GM19467 (cell line): ENCODE data around the gene VSIR.

Source experiments
- ATAC-seq: cut with Tn5 transposase; IDR thresholded peaks from one replicate; pipeline ENCODE4 v1.9.1; 2021; ENCODE audit warnings: mild to moderate bottlenecking, moderate library complexity; ENCODE audit not compliant: unreplicated experiment

VSIR gene

DNA sequence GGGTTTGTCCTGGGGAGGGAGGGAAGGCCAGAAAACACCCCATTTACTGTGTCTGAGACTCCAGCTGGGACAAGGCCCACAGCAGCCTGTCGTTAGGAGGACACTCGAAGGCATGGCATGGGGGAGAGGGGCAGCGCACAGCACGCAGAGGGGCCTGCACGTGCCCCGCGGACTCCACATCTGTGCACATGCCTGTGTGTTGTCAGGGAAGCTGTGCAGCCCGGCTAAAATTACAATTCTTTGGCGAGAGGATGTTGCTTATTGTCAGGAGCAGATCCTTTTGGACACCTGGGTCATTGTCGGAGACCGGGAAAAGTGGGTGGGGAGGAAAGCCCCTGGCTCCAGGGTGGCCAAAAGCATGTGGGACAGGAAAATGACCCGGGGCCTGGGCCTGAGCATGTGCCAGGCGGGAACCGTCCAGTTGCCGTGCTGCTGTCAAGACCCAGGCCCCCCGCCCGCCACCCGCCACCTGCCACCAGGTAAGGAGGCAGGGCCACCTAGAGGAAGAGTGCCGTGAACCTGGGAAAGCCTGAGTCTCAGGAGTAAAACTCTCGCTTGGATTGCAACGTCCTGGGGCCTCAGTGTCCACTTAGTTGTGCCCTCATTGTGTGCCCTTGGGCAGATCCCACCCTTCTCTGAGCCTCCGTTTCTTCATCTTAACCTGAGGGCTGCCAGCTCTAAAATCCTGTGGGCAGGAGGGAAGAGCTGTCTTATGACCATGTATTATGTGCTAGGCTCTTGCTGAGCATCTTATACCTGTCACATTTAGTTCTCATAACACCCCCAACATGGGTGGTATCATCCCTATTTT lies 7.2 kb downstream of the VSIR start:
- no peak for ATAC-seq

DNA sequence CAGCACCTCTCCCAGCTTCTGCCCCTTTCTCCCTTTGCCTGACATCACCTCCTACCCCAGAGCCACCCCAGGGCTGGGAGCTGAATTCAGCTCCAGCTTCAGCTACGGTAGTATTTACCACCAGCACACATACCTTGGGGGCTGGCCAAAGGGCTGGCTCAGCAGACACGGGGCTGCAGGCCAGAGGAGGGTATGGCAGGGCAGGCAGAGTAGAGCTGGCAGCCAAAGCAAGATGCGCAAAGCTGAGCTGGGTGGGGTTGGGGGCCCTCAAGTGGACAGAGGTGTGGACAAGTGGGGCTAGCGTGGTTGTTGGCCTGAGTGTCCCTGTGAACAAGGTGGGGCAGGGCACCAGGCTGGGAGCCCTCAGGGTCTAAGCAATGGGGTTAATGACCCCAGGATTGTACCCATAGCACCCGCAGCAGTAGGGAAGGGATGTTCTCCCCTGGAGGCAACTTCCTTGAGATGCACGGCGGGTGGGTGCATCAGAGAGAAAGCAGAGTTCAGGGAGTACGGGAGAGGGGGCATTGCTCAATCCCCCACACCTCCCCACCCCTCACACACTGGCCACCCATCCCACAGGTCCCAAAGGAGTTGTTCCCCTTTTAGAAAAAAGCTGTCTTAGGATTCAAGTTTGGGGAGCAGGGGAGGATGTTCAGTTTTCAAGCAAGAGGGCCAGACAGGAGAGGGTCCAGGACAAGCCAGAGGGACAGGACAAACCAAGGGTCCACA lies 8.0 kb downstream of the VSIR start:
- no peak for ATAC-seq

DNA sequence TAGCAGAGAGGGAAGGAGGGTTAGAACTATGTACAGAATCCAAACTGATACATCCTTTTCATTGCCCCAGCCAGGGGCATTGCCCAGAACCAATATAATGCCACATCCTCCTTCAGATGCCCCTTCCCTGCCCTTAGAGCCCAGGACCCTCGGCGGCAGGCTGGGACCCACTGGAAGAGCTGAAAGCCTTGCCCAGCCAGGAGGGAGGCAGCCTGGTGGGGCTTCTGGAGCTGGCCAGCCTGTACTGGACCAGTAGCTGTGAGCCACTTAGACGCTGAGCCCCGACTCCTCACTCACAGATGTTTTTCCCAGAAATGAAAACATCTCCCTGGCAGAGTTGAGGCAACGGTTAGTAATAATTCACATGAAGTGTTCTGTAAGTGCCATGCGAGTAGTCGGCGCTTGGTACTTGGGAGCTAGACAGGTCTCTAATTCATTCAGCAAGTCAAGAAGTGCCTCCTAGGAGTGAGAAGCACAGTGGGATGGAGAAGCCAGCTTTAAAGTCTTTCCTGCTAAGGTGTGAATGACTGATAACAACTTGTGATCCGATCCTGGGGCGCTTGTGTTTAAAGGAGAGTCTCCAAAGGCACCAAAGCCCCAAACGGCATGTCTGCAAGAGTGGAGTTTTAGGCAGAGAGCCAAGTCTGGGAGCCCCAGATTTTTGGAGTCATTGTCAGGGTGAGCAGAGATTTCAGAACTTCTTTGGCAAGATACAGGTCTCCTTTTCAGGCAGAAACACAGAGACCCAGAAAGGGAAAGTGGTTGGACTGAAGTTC lies 9.8 kb downstream of the VSIR start:
- ATAC-seq = no peak

DNA sequence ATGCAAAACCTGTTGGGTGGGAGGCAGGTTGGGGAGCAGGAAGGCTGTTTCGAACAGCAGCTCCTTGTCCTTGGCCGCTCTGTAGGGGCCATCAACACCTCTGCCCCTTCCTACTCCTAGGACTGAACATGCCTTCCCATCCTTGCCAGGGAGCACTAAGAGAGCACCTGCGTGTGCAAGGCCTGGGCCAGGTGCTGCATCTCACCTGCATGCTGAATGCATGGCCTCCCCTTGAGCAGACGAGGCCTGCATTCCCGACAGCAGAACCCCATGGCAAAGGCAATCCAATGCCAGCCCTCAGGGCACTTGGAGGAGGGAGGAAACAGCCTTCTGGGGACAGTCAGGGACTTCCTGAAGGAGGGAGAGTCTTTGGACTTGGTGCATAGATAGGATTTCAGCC lies 11.0 kb downstream of the VSIR start:
- ATAC-seq = no peak

DNA sequence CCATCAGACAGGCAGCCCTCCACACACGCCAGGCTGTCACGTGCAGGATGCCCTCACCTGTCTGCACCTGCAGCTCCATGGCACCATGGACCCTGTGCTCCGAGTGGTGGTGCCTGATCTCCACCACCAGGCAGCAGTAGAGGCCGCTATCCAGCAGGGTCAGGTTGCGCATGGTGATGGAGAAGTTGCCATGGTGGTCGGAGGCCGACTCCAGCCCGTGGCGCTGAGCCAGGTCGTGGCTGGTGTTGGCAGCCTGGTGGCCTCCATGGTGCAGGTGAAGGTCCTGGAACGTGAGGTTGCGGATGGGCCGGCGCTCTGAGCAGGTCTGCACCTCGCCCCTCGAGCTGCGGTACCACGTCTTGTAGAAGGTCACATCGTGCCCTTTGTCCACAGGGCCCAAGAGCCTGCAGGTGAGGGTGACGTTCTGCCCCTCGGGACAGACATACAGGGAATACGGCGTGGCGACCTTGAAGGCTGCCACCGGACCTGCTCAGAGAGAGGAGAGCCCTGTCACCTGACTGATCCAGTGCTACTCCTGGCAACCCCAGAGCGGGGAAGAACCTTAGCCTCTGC lies 11.7 kb downstream of the VSIR start:
- no peak for ATAC-seq

DNA sequence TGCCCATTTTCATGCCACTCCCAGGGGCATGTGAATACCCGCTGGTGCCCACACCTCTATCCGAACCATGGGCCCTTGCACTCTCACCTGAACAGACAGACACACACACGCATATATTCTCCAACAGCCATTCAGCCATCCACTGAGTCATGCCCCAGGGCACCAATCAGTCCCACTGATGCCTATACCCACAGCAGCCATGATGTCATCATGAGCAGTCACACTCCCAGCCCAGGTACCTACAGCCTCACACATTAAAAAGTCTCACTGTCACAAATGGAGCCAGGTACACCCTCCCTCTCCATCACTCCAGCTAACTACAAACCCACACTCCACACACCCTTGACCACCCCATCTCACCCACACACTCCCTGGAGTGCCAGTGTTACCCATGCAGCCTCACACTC lies 12.2 kb downstream of the VSIR start:
- no peak for ATAC-seq

DNA sequence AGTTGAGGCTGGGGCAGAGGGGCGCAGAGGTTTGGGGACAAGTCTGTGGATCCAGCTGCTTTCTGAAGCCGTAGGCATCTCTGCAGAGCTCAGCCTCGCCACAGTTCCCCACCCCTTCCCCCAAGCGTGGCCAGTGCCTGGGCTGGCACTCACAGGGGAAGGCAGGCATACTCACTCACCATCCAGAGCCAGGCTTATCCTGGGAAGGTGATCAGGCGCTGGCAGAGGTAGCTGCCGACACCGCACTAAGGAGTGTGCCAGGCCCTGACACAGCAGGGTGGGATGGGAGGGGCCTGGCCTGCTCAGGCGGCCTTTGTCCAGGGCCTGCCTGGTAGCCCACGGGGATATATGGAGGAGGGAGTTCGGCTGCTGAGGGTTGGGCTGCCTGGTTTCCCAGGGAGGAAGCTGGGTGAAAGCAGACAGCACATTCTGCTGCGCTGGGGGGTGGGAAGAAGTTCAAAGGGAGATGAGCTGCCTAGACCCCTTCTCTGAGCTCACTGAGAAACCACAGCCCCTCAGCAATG lies 15.9 kb downstream of the VSIR start:
- no peak for ATAC-seq

DNA sequence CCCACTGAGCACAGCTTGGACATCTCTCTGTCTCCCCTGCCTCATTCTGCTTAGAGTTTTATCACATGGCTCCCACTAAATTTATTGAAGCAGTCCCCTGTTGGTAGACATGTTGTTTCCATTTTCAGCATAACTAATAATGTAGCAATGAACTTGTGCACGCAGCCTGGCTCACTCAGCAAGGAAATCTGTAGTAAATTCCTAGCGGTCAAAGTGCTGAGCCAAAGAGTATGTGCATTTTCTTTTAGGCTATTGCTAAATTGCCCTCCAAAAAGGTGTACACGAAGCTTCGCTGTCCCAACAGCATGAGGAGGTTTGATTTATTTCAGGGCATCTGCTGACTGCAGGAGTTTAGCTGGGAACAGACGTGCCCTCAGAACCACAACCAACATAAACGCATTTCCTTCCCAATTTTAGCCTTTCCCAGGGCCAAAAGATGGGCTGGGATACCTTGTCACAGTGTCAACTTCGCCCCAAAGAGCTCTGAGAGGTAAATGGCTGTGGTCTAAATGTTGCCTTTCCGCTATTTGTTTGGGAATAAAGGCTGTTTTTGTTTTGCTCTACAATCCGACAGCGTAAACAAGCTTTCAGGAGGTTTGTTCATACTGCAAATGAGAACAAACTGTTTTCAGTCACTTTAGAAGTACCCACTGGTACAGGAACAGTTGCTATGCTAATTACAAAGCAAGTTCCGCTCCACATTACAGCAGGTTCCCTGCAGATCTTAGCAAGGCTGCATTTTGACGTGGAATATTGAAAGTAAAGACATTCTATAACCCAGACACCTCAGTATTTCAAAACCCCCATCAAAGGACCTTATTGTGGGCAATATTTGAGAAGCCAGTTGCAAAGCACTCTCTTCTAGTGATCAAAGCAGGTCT lies 16.8 kb downstream of the VSIR start:
- no peak for ATAC-seq

DNA sequence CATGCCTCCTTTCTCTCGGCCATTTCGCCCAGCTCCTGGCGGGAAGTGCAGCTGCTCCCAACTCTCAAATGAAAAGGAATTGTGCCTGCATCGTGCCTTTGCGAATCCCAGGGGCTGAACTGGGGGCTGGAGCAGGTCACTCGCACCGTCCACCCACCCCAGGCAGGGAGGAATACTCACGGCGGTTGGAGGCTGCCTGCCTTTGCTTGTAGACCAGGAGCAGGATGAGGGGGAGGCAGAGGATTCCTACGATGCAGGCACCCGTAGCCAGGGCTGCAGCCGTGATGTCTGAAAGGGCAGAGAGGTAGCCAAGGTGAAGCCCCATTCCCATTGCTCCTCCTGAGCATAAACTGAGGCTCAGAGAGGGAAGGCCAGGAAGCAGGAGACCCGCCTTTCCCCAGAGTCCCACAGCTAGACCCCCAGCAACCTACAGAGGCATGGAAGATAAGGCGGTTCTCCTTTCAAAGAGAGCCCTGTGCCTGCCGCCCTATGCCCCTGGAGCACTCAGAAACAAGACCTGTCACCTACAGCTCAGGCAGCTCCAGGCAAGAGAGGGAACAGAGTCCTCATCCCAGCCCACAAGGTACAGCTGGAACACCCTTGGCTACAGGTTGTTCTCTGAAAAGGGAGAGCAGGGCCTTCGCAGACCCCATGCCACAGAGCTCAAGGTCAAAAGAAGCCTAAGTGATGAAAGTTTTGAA lies 18.0 kb downstream of the VSIR start:
- no peak for ATAC-seq

DNA sequence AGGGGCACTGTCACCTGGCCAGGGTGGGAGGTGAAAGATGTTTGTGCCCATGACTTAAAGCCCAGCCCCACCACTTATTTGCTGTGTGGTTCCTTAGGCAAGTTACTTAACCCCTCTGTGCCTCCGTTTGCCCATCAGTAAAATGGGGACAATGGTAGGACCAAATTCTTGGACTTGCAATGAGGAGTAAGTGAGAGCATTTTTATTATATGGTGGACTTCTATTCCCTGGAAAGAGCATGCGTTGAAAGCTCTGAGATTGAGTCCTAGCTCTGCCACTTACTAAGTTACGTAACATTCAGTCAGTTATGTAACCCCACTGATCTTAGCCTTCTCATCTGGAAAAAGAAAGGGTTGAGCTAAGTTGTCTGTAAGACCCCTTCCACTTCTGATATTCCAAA lies 18.8 kb downstream of the VSIR start:
- ATAC-seq = no peak

DNA sequence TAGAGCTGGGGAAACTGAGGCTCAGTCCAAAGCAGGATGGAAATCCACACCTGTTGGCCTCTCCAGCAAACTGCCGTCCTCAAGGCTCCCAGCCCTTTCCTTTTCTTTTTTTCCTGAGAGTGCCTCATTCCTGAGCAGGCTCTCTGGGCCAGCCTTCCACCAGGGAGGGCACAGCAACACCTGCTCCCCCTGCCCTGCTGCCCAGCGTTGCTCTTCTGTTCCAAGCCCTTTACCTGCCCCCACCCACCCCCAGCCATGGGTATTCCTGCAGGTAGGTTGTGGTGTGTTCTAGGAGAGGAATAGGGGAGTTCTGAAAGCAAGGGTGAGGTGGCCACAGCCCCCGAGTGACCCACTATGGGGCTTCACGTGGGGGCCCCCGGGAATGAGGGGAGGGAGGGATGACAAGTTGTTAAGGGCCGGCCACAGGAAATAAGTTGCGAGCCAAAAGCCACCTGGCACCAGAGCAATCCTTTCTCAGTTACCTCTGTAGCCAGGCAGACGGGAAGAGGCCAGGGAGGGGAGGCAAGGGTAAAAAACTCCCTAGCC lies 19.3 kb downstream of the VSIR start:
- no peak for ATAC-seq

DNA sequence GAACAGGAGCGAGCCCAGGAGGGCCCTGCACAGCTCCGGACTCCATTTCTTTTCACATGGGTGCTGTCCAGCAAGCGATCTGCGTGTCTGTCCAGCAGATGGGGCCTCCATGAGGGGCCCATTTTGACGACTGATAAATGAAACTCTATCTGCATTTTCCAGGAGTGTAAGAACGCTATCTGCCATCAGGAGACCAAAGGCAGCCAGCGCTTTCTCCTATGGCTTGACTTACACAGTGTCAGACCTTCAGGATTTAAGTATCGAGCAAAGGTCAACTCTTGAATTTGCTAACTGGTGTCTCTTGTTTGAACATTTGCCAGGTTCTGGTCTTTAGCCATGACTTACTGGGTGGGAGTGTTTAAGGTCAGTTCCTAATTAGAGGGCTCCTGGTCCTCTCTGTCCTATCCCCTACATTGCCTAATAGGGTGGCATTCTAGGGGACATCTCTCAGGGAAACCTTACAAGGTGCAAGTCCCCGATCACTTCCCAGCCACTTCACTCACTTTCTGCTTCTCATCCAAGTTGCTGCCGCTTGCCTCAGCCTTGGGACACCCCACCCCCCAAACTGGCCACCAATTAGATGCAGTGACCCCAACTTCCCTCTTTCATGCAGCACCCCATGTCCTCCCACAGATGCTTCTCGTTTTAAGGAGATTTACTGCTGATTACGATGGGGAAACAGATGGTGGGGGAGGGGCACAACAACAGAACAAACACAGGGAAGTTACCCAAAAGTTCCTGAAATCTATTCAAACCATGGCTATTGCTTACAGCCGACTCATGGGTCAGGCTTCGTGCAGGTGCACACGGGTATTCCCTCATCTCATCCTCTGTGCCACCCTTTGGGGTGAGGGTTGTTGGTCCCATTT lies 20.0 kb downstream of the VSIR start:
- no peak for ATAC-seq

DNA sequence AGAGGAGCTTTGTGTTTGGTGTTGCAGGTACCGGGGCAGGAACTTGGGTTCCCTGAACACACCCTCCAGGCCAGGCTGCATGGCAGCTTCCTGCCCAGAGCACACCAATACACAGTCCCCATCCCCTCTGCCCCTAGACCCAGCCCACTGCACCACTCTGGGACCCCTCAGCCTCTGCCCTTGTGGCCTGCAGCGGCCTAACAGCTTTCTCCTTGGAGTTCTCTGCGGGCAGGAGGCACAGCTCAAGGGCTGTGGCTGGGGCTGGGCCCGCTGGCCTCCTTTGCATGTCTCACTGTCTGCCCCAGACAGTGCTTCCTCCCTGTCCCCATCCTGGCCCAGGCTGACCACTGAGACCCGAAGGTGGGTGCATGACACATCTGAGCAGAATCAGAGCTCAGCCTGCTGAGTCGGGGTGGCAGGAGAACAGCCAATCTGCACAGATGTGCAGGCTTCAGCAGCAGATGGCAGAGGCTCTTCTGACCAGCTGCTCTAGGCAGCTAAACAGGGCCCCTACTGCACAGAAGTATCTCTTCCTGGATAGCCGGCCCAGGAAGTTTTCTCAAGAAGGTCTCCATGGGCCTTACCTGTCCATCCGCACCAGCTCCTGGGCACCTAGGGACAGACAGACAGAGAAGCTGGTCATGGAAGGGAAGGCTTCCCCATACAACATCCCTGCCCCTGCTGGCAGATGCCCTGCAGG lies 20.8 kb downstream of the VSIR start:
- ATAC-seq = no peak

DNA sequence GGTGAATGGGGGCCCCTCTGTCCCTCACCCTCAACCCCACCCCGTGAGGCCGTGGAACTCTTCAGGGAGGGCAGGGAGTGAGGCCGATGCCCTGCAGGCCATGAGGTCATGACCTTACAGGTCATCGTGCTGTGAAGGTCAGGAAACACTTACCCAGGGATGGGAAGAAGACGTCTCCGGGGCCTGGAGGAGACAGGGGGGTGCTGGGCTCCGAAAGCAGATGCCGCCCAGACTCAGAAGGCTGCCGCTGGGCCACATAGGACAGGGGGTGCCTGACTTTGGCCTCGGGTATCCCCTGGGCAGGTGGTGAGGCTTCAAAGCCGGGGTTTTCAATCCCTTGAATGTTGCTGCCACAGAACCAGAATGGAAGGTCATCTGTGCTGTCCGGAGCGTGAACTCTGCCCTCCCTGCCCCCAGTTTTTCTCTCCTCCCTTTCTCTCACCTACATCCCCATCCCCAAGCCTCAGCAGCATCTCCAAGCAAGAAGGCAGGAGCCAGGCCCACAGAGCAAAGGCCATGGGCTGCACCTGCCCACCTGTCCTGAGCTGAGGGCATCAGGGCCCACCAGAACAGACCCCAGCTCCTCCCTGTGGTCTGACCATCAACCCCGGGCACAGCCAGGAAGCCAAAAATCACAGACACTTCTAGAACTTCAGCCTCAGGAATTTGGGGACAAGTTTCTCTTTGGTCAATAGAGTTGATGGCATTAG lies 21.6 kb downstream of the VSIR start:
- ATAC-seq = no peak

DNA sequence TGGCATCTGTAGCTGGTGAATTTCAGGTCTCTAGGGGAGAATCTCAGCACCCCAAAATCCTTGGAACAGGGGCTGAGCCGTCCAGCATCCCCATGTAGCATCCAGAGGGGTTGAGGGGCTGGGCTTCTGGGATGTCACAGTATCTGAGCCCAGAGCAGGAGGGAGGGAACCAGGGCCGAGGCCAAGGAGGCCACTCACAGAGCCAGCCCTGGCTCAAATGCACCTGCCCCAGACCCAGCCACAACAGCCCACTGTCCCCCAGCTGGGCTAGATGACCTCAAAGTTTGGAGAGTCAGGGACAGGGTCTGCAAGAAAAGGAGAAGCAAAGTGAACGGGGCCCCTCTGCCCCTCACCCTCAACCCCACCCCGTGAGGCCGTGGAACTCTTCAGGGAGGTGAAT lies 22.3 kb downstream of the VSIR start:
- ATAC-seq = no peak

DNA sequence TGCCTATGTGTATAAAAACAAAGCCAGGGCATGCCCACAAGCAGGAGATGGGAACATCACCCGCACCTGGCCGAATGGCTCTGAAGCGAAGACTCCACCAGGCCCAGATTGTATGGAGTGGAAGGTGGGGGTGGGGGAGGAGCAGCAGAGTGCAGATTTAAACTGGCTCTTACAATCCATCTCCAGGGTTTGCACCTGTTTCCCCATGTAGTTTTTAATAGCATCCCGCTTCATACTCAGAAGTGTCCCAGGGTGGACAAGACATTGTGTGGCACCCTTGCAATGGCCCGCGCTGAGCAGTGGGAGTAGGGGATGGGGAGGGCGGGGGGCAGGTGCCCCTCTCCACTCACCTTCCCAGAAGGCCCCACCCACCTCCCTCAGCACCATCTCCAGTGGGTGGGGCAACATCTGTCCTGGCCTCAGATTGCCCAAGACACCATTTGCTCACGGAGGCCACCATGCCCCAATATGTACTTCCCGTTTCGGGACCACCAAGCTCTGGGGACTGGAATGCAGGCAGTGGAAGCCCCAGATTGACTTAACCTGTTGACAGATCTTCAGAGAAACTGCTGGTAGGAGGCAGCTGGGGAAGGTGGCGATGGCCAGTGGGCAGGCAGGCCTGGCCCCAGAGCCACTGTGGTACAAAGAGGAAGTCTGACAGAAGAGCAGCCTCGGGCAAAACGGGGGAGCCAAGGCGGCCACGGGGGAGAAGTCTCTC lies 23.0 kb downstream of the VSIR start:
- ATAC-seq = no peak
